ENCODE results near the gene AACS.
"Not testable (repeated sequence)": the region's sequence is repeated elsewhere in the genome, so short reads cannot be mapped to it uniquely, and the experiment has no call there.

The AACS gene

DNA sequence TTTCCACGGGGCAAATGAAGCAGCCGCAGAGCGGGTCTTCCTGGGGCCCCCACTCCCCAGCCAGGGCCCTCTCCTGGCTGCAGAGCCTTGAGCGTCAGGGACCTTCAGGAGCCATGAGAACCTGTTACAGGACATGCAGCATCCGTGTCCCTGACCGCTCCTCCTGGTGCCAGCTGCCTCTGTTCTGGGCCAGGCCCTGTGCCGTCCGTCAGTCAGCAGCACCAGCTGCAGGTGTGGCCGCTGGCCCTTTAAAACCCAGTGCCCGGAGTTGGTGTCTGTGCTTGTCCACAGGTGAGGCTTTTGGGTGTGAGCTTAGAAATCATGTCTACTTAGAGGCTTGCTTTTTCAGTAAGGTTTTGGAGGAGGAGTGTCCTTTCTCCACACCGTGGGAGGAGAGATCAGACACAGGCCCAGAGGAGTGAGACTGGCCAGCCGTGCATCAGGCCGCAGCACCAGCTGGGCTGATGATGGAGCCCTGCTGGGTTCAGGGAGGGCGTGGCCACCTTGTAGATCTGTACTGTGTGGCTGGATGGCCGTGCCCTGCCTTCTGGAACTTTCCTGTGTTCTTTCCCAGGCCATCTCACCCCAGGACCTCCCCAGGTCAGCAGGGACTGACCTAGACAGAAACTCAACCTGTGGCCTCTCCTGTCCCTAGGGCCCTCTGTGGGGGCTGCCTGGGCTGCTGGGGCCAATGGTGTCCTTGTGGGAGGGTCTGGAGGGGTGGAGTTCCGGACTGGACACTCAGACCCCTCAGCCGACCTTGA, 27.1 kb downstream of the AACS start:
- no peak for DNase-seq (ENCODE audit: low spot score)

DNA sequence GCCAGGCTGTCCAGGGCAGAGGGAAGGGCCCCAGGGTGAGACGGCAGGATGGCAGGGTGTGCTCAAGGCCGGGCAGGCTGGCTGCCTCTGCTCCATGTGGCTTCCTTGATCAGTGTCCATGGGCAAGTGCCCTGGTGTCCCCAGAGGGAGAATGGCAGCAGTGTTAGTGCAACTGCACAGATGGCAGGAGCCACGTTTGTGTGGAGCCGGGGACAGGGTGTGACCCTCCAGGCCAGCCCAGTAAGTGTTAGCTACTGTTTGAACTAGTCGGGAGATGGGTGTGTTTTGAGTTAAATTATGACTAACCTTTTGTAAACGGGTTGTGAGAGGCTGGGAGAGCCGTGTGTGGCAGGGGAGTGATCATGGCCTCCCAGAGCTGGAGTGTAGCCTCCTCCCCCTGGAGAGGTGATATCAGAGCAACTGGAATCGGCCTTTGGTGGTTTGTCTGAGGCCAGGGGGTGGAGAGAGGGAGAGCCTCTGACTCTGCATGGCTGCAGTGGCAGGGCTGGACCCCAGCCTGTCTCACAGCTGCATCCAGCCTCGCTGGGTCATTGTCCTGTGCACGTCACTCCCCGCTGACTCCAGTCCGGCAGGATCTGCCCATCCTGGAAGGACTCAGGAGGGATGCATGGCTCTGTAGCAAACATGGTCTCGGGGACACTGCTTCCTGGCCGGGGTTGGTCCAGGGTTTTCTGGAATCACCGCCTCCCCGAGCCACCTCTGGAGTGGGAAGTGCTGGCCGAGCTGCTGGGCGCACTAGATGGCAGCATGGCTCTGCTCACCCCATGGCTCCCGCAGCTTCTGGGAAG, 27.8 kb downstream of the AACS start:
- peak; percentile 86 for DNase-seq (ENCODE audit: low spot score)

GRCh38 chr12:125093681-125094330, 28.6 kb downstream of the AACS start:
- no peak for DNase-seq (ENCODE audit: low spot score)

- DNase-seq (ENCODE audit: low spot score), result no peak
These were observed 31.7 kb downstream of the AACS start for GRCh38 chr12:125096894-125097293.

DNA sequence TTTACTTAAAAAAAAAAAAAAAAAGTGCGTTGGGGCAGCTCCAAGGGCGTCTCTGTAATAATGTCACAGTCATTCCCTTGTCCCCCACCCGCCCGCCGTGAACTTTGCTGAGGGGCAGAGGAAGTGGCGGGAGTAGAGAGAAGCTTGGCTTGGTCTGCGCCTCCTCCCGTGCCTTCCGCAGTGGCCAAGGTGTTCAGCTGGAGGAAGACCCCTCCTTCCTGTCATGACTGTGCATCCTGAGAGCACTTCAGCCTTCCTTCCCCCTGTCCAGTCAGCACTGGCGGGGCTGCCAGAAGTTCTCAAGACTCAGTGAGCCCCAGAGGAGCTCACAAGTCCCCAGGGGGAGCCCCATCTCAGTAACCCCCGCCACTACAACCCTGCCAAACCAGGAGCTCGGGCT, 32.2 kb downstream of the AACS start:
- DNase-seq (ENCODE audit: low spot score), result no peak

DNA sequence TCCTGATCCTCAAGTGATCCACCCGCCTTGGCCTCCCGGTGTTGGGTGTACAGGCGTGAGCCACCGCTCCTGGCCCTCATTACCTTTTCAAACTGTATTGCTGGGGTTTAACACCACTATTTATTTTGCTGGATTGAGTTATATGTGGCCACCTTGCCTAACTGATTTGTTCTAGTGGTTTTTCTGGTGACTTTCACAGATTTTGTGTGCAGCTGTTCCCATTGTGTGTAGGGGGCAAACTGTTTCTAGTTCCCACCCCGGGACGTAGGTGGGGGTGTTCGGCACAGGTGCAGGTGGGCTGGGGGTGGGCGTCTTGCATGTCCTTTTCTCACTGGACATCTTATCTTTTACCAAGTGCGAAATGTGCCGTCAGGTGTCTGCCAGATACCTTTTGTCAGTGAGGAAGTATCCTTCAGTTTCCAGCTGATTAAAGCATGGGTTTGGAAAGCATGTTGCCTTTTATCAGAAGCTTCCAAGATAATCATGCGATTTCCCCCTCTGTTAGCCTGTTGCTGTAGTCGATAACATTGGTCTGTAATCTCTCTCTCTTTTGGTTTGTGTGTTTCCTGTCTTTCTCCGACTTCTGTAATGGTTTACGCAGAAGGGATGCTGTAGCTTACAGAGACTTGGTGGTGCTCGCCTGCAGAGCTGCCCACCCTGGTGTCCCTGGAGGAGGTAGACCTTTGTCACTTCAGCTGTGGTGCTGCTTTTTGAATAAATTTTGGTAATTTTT, 33.6 kb downstream of the AACS start:
- DNase-seq (ENCODE audit: low spot score), result no peak

GRCh38 chr12:125099409-125099782, 34.2 kb downstream of the AACS start:
- no peak for DNase-seq (ENCODE audit: low spot score)

DNA sequence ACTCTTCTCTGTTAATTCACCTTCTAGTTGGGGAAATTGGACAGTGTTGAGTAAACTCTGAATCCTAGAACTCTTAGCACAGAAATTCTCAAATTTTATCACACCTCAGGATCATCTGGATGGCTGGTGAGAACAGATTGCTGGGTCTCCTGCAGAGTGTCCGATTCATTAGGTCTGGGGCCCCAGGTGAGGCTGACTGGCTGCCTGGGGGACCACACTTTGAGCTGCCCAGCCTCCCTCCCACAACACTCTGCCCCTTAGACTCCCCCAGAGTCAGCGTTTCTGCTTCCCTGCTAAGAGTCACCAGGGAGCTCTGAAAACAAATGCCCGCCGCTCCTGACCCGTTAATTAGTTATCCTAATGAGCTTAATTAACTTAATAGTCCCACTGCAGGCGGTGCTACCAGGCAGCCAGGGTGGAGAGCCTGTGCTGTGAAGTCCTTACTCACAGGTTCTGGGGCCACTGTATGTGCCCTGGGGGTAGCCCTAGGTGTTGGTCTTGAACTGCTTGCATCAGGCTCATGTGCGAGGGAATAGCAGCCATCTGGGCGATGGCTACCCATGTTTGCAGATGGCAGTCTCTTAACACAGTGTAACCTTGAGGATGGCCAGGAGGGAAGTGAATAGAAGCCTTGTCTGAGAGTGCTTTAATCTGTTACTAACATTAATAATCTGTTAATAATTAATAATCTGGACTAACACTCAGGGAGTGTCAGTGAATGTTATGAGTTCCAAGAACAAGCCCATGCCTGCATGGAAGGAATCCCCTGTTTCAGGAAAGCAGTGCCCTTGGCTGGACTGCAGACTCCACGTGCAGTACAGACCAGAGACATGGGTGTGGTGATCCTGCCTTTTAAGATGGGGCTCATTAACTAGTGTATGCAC, 35.6 kb downstream of the AACS start:
- DNase-seq (ENCODE audit: low spot score), result peak; percentile 73

DNA sequence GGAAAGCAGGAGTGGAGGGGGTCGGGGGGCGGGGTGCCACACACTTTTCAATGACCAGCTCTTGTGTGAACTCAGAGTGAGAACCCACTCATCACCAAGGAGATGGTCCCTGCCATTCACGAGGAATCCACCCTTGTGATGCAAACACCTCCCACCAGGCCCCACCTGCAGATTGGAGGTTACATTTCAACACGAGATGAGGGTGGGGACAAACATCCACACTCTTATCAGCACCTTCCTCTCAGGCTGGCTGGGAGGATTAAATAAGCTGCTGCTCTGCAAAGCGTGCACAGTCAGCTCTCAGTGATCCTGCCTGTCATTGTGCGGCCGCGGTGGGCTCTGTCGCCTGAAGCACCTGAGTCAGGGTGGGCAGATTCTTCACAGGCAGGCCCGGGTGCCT, 39.7 kb downstream of the AACS start:
- DNase-seq (ENCODE audit: low spot score), result no peak

- no peak for DNase-seq (ENCODE audit: low spot score)
These were observed 40.4 kb downstream of the AACS start for GRCh38 chr12:125105600-125105999.

DNA sequence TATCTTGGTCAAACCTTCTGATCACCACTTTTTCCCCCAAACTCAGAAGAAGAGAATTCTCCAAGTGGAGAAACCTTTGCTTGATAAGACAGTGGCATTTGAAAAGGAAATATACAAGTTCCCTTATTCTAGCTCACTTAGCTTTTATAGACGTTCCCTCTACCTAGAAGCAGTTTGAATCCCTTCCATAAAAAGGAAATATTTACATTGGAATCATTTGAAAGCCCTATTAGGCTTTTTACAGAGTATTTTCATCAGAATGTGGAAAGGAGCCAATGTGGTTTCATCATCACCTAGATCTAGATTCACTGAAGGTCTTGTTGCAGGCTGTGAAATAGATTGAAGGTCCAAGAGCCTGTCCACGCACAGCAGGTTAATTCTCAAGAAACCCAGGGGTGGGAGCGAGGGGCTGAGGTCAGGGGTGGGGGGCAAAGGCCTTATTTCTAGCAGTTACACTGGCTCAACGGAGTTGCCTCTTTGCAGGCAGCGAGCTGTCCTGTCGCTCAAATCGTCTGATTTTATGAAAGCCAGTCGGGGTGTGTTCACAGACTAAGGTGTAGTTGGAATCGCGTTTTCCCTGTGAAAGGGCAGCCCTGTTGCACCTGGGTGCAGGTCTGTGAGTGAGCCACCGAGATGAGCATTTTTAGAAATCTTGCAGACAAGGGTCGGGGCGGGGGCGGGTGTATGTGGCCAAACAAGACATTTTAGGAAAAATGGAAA, 45.6 kb downstream of the AACS start:
- DNase-seq (ENCODE audit: low spot score), result no peak

GRCh38 chr12:125111403-125111802, 46.2 kb downstream of the AACS start:
- DNase-seq (ENCODE audit: low spot score), result no peak

- DNase-seq (ENCODE audit: low spot score), result not testable (repeated sequence)
These were observed 47.4 kb downstream of the AACS start for GRCh38 chr12:125112614-125113013.

GRCh38 chr12:125113263-125113662, 48.0 kb downstream of the AACS start:
- DNase-seq (ENCODE audit: low spot score), result no peak

- no peak for DNase-seq (ENCODE audit: low spot score)
These were observed 48.6 kb downstream of the AACS start for GRCh38 chr12:125113789-125114188.

GRCh38 chr12:125114365-125115141, 49.3 kb downstream of the AACS start:
- no peak for DNase-seq (ENCODE audit: low spot score)

GRCh38 chr12:125120566-125120965, 55.3 kb downstream of the AACS start:
- DNase-seq (ENCODE audit: low spot score), result no peak

- no peak for DNase-seq (ENCODE audit: low spot score)
These were observed 55.9 kb downstream of the AACS start for GRCh38 chr12:125121106-125121505.

DNA sequence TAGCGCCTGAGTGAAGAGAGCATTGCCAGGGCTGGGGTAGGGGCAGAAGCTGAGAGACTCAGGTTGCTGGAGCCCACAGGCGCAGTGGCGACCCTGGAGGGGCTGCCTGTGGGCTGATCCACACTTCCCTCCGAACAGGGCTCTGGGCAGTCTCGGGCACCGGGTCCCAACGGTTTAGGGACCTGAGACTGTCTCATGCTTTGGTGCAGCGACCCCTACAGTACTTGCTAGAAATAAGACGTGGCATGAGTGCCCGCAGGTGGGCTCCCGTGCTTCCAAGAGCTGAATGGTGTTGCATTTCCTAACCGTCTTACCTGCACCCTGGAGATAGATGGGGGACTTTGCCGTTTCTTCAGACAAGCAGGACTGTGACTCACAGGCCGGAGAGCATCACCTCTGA, 57.4 kb downstream of the AACS start:
- DNase-seq (ENCODE audit: low spot score), result no peak

Data from kidney tubule cell (primary cell).